ENCODE data around the gene COL1A1.

Gene COL1A1

GRCh38 chr17:50171371-50172071, 29.9 kb downstream of the COL1A1 start:
- no peak for TF ChIP-seq TCF4 (CRISPR knock-in tag; IDR thresholded peaks at IDR 0.05; ENCODE audit: borderline replicate concordance)
- TF ChIP-seq, protein P1, sequence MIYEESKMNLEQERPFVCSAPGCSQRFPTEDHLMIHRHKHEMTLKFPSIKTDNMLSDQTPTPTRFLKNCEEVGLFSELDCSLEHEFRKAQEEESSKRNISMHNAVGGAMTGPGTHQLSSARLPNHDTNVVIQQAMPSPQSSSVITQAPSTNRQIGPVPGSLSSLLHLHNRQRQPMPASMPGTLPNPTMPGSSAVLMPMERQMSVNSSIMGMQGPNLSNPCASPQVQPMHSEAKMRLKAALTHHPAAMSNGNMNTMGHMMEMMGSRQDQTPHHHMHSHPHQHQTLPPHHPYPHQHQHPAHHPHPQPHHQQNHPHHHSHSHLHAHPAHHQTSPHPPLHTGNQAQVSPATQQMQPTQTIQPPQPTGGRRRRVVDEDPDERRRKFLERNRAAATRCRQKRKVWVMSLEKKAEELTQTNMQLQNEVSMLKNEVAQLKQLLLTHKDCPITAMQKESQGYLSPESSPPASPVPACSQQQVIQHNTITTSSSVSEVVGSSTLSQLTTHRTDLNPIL (CRISPR knock-in tag; IDR thresholded peaks at IDR 0.05; ENCODE audit: low read depth), result no peak
- no peak for TF ChIP-seq ISL1 (CRISPR knock-in tag; IDR thresholded peaks at IDR 0.05)
- no peak for TF ChIP-seq TOX (CRISPR knock-in tag; IDR thresholded peaks at IDR 0.05; ENCODE audit: borderline replicate concordance)
- no peak for TF ChIP-seq RARB (CRISPR knock-in tag; IDR thresholded peaks at IDR 0.05)
- TF ChIP-seq ZNF565 (CRISPR knock-in tag; conservative IDR thresholded peaks at IDR 0.05; ENCODE audit: low read depth), result no peak
- no peak for TF ChIP-seq SNAI2 (CRISPR knock-in tag; IDR thresholded peaks at IDR 0.05)
- TF ChIP-seq ZNF70 (CRISPR knock-in tag; IDR thresholded peaks at IDR 0.05), result no peak
- no peak for TF ChIP-seq CSDC2 (CRISPR knock-in tag; IDR thresholded peaks at IDR 0.05)
- no peak for TF ChIP-seq PPARA (CRISPR knock-in tag; IDR thresholded peaks at IDR 0.05; ENCODE audit: borderline replicate concordance)
- TF ChIP-seq ZFP3 (CRISPR knock-in tag; IDR thresholded peaks at IDR 0.05), result no peak
- TF ChIP-seq, protein P2, sequence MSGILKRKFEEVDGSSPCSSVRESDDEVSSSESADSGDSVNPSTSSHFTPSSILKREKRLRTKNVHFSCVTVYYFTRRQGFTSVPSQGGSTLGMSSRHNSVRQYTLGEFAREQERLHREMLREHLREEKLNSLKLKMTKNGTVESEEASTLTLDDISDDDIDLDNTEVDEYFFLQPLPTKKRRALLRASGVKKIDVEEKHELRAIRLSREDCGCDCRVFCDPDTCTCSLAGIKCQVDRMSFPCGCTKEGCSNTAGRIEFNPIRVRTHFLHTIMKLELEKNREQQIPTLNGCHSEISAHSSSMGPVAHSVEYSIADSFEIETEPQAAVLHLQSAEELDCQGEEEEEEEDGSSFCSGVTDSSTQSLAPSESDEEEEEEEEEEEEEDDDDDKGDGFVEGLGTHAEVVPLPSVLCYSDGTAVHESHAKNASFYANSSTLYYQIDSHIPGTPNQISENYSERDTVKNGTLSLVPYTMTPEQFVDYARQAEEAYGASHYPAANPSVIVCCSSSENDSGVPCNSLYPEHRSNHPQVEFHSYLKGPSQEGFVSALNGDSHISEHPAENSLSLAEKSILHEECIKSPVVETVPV (CRISPR knock-in tag; IDR thresholded peaks at IDR 0.05), result no peak
- ATAC-seq, result no peak

DNA sequence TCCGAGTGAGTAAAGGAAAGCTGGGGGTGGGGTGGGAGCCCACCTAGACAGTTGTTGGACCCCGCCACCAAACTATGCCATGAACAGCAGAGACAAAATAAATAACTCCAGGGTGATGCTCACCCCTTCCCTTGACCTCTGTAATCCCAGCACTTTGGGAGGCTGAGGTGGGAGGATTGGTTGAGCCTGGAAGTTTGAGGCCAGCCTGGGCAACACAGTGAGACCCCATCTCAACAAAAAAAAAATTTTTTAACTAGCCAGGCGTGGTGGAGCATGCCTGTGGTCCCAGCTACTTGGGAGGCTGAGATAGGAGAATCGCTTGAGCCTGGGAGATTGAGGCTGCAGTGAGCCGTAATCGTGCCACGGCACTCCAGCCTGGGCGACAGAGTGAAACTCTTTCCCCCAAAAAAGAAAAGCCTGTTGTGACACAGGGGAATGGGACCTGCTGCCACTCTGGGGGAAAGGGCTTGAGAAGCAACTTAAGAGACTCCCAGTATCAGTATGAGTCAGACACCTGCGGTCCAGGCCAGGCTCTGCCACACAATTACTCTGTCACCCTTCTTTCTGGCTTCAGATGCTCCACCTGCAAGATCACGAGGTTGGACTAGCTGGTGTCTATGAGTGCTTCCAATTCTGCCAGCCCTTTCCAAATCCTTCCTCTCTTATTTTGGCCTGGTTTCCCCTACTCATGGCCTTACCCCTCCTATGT, 30.6 kb downstream of the COL1A1 start:
- TF ChIP-seq ZNF565 (CRISPR knock-in tag; conservative IDR thresholded peaks at IDR 0.05; ENCODE audit: low read depth) (no peak), ZNF8 (CRISPR knock-in tag; IDR thresholded peaks at IDR 0.05) (no peak), ZC3H10 (CRISPR knock-in tag; IDR thresholded peaks at IDR 0.05) (no peak), ZFP30 (CRISPR knock-in tag; IDR thresholded peaks at IDR 0.05) (no peak), ZFP3 (CRISPR knock-in tag; IDR thresholded peaks at IDR 0.05) (no peak), ZNF70 (CRISPR knock-in tag; IDR thresholded peaks at IDR 0.05) (no peak), CSDC2 (CRISPR knock-in tag; IDR thresholded peaks at IDR 0.05) (no peak), SNAI2 (CRISPR knock-in tag; IDR thresholded peaks at IDR 0.05) (no peak), TCF4 (CRISPR knock-in tag; IDR thresholded peaks at IDR 0.05; ENCODE audit: borderline replicate concordance) (no peak), POU6F1 (CRISPR knock-in tag; IDR thresholded peaks at IDR 0.05; ENCODE audit: borderline replicate concordance, low read depth) (no peak), GLIS3 (CRISPR knock-in tag; IDR thresholded peaks at IDR 0.05) (no peak), BACH2 (CRISPR knock-in tag; IDR thresholded peaks at IDR 0.05; ENCODE audit: borderline replicate concordance) (no peak)
- TF ChIP-seq, protein P2 (CRISPR knock-in tag; IDR thresholded peaks at IDR 0.05), result no peak
- TF ChIP-seq, protein P3, sequence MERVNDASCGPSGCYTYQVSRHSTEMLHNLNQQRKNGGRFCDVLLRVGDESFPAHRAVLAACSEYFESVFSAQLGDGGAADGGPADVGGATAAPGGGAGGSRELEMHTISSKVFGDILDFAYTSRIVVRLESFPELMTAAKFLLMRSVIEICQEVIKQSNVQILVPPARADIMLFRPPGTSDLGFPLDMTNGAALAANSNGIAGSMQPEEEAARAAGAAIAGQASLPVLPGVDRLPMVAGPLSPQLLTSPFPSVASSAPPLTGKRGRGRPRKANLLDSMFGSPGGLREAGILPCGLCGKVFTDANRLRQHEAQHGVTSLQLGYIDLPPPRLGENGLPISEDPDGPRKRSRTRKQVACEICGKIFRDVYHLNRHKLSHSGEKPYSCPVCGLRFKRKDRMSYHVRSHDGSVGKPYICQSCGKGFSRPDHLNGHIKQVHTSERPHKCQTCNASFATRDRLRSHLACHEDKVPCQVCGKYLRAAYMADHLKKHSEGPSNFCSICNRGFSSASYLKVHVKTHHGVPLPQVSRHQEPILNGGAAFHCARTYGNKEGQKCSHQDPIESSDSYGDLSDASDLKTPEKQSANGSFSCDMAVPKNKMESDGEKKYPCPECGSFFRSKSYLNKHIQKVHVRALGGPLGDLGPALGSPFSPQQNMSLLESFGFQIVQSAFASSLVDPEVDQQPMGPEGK (CRISPR knock-in tag; IDR thresholded peaks at IDR 0.05; ENCODE audit: borderline replicate concordance), result no peak
- TF ChIP-seq, protein P4, sequence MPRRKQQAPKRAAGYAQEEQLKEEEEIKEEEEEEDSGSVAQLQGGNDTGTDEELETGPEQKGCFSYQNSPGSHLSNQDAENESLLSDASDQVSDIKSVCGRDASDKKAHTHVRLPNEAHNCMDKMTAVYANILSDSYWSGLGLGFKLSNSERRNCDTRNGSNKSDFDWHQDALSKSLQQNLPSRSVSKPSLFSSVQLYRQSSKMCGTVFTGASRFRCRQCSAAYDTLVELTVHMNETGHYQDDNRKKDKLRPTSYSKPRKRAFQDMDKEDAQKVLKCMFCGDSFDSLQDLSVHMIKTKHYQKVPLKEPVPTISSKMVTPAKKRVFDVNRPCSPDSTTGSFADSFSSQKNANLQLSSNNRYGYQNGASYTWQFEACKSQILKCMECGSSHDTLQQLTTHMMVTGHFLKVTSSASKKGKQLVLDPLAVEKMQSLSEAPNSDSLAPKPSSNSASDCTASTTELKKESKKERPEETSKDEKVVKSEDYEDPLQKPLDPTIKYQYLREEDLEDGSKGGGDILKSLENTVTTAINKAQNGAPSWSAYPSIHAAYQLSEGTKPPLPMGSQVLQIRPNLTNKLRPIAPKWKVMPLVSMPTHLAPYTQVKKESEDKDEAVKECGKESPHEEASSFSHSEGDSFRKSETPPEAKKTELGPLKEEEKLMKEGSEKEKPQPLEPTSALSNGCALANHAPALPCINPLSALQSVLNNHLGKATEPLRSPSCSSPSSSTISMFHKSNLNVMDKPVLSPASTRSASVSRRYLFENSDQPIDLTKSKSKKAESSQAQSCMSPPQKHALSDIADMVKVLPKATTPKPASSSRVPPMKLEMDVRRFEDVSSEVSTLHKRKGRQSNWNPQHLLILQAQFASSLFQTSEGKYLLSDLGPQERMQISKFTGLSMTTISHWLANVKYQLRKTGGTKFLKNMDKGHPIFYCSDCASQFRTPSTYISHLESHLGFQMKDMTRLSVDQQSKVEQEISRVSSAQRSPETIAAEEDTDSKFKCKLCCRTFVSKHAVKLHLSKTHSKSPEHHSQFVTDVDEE (CRISPR knock-in tag; IDR thresholded peaks at IDR 0.05), result no peak
- TF ChIP-seq, protein P1 (CRISPR knock-in tag; IDR thresholded peaks at IDR 0.05; ENCODE audit: low read depth), result no peak
- no peak for ATAC-seq

Data from SK-N-SH treated with all-trans-retinoic acid at 6 μM for 48 hours (cell line).